Measurements from ENCODE around the gene SHISA6. TPM values are rescaled to one million over a fixed set of nuclear protein-coding genes. Genes with fewer than 3 reads are reported as not detected.

SHISA6 gene
- total RNA-seq, 1 donor from 2014 or later, result 3.3 TPM

GRCh38 chr17:11274106-11274505 lies 33.1 kb downstream of the SHISA6 start:
- no peak for DNase-seq (ENCODE audit: low spot score)
- Histone ChIP-seq H3K36me3 (no peaks in the 10 kb centered on the region), H3K79me2 (ENCODE audit: low read depth) (no peaks in the 10 kb centered on the region), H3K27me3 (no peaks in the 10 kb centered on the region), H3F3A (ENCODE audit: low read depth) (no peaks in the 10 kb centered on the region), H3K4me3 (no peak overlapping the region), H4K20me1 (ENCODE audit: low read depth) (no peaks in the 10 kb centered on the region), H3K4me2 (no peak overlapping the region), H3K9me3 (ENCODE audit: low read depth) (no peaks in the 10 kb centered on the region), H3K4me1 (peaks cover 5% of the 10 kb centered on the region), H2AFZ (replicated peaks) (no peak overlapping the region), H3K27ac (no peak overlapping the region), H3K9ac (no peak overlapping the region)
- Mint-ChIP-seq H3K27me3 (ENCODE audit: insufficient read depth, low read depth) (peaks cover 5% of the 10 kb centered on the region), H3K4me3 (no peak overlapping the region), H3K4me1 (peaks cover 3% of the 10 kb centered on the region), H3K9me3 (no peaks in the 10 kb centered on the region), H3K27ac (no peak overlapping the region), H3K36me3 (no peaks in the 10 kb centered on the region)
- TF ChIP-seq EZH2 (IDR thresholded peaks at IDR 0.05), result no peak
- no peak for TF ChIP-seq EZH2phosphoT487 (IDR thresholded peaks at IDR 0.05)
- TF ChIP-seq CTCF (IDR thresholded peaks at IDR 0.05), result no peak

- no peaks in the 10 kb centered on the region for H4K20me1 ChIP-seq (ENCODE audit: low read depth)
- H2AFZ ChIP-seq (replicated peaks), result no peak overlapping the region
- Mint-ChIP-seq H3K4me3 (no peak overlapping the region), H3K9me3 (peaks cover 9% of the 10 kb centered on the region), H3K27me3 (ENCODE audit: insufficient read depth, low read depth) (peaks cover 7% of the 10 kb centered on the region), H3K4me1 (peaks cover 3% of the 10 kb centered on the region), H3K27ac (no peak overlapping the region), H3K36me3 (no peaks in the 10 kb centered on the region)
- no peak overlapping the region for H3K9ac ChIP-seq
- H3K4me3 ChIP-seq, result no peak overlapping the region
- no peak overlapping the region for H3K27ac ChIP-seq
- H3K4me1 ChIP-seq, result peaks cover 5% of the 10 kb centered on the region
- no peak overlapping the region for H3K4me2 ChIP-seq
- no peak for TF ChIP-seq EZH2 (IDR thresholded peaks at IDR 0.05)
- TF ChIP-seq EZH2phosphoT487 (IDR thresholded peaks at IDR 0.05), result no peak
- TF ChIP-seq CTCF (IDR thresholded peaks at IDR 0.05), result no peak
- no peak for DNase-seq (ENCODE audit: low spot score)
- no peaks in the 10 kb centered on the region for H3F3A ChIP-seq (ENCODE audit: low read depth)
- H3K79me2 ChIP-seq (ENCODE audit: low read depth), result no peaks in the 10 kb centered on the region
- H3K27me3 ChIP-seq, result no peaks in the 10 kb centered on the region
- no peaks in the 10 kb centered on the region for H3K9me3 ChIP-seq (ENCODE audit: low read depth)
- H3K36me3 ChIP-seq, result no peaks in the 10 kb centered on the region
These were observed 35.5 kb downstream of the SHISA6 start for GRCh38 chr17:11276486-11276885.

- Histone ChIP-seq H3K9ac (no peak overlapping the region), H3K9me3 (ENCODE audit: low read depth) (no peaks in the 10 kb centered on the region), H3K4me1 (peaks cover 5% of the 10 kb centered on the region), H4K20me1 (ENCODE audit: low read depth) (no peaks in the 10 kb centered on the region), H3K27me3 (no peaks in the 10 kb centered on the region), H3K4me3 (no peak overlapping the region), H3K4me2 (peak overlapping the region; percentile 21), H3K27ac (no peak overlapping the region), H3K36me3 (no peaks in the 10 kb centered on the region), H2AFZ (replicated peaks) (no peak overlapping the region), H3F3A (ENCODE audit: low read depth) (no peaks in the 10 kb centered on the region), H3K79me2 (ENCODE audit: low read depth) (no peaks in the 10 kb centered on the region)
- Mint-ChIP-seq H3K27ac (no peak overlapping the region), H3K4me1 (peaks cover 3% of the 10 kb centered on the region), H3K27me3 (ENCODE audit: insufficient read depth, low read depth) (peaks cover 6% of the 10 kb centered on the region), H3K9me3 (peaks cover 9% of the 10 kb centered on the region), H3K36me3 (no peaks in the 10 kb centered on the region), H3K4me3 (no peak overlapping the region)
- DNase-seq (ENCODE audit: low spot score), result peak; percentile 36
- TF ChIP-seq CTCF (IDR thresholded peaks at IDR 0.05) (no peak), EZH2phosphoT487 (IDR thresholded peaks at IDR 0.05) (no peak), EZH2 (IDR thresholded peaks at IDR 0.05) (no peak)
These were observed 37.4 kb downstream of the SHISA6 start for GRCh38 chr17:11278186-11278991.
